UCSD-AML1 (cell line): ENCODE measurements around the gene TCF7.

ENCODE experiments used
- DNase-seq: peaks from one replicate; lab custom pipeline; 2025; ENCODE audit not compliant: unreplicated experiment; lab: John Stamatoyannopoulos, UW

The TCF7 gene

GRCh38 chr5:134128648-134128995 is 14.1 kb downstream of the TCF7 start:
- DNase-seq: no peak

- DNase-seq: no peak
These were observed 15.1 kb downstream of the TCF7 start for GRCh38 chr5:134129411-134130238.

- DNase-seq: no peak
These were observed 15.9 kb downstream of the TCF7 start for GRCh38 chr5:134130239-134130945.

GRCh38 chr5:134131165-134131564 is 16.7 kb downstream of the TCF7 start:
- no peak for DNase-seq

- no peak for DNase-seq
These were observed 17.3 kb downstream of the TCF7 start for GRCh38 chr5:134131578-134132350.

- no peak for DNase-seq
These were observed 18.1 kb downstream of the TCF7 start for GRCh38 chr5:134132372-134133187.

- DNase-seq: no peak
These were observed 18.9 kb downstream of the TCF7 start for GRCh38 chr5:134133188-134133994.

- DNase-seq: no peak
These were observed 19.6 kb downstream of the TCF7 start for GRCh38 chr5:134133995-134134541.

- DNase-seq: no peak
These were observed 20.7 kb downstream of the TCF7 start for GRCh38 chr5:134135091-134135655.

- no peak for DNase-seq
These were observed 21.7 kb downstream of the TCF7 start for GRCh38 chr5:134136221-134136631.

- DNase-seq: no peak
These were observed 22.3 kb downstream of the TCF7 start for GRCh38 chr5:134136771-134137170.

GRCh38 chr5:134138416-134139376 is 24.2 kb downstream of the TCF7 start:
- DNase-seq: no peak

- no peak for DNase-seq
These were observed 24.9 kb downstream of the TCF7 start for GRCh38 chr5:134139377-134139851.

GRCh38 chr5:134139891-134140469 is 25.5 kb downstream of the TCF7 start:
- no peak for DNase-seq

GRCh38 chr5:134140530-134141201 is 26.2 kb downstream of the TCF7 start:
- DNase-seq: peak; percentile 72

- peak; percentile 41 for DNase-seq
These were observed 27.0 kb downstream of the TCF7 start for GRCh38 chr5:134141331-134142050.

GRCh38 chr5:134142052-134142451 is 27.6 kb downstream of the TCF7 start:
- no peak for DNase-seq
